Gastroesophageal sphincter (tissue), 3 donors: ENCODE results near the gene ACADVL.

ENCODE experiments used
- CTCF ChIP-seq, 4 experiments: fragments of 200-600 bp in 2 of 4; fragments of 450-650 bp in 2 of 4; sonication (generic) in 1 of 4; IDR thresholded peaks; one replicate each; pipeline ENCODE4 v1.5.1; 2017 to 2019; ENCODE audit warnings: antibody characterized with exemption in 4 of 4, mild to moderate bottlenecking in 2 of 4, moderate library complexity in 2 of 4
- POLR2A ChIP-seq, 2 donors: fragments of 450-650 bp; IDR thresholded peaks; one replicate each; pipeline ENCODE4 v1.6.1; 2017; ENCODE audit warnings: antibody characterized with exemption in 2 of 2, mild to moderate bottlenecking in 2 of 2, moderate library complexity in 1 of 2
- POLR2AphosphoS5 ChIP-seq: sonication (generic); formaldehyde crosslinking; IDR thresholded peaks from one replicate; pipeline ENCODE4 v1.6.1; 2017; ENCODE audit warnings: antibody characterized with exemption

- TF ChIP-seq POLR2A (IDR thresholded peaks at IDR 0.05) (no peak), CTCF (IDR thresholded peaks at IDR 0.05) (no peak), POLR2AphosphoS5 (no peak)
Measured at GRCh38 chr17:7237266-7237760, 17.6 kb downstream of the ACADVL start.
